ENCODE results near the gene PIMREG.

PIMREG gene

DNA sequence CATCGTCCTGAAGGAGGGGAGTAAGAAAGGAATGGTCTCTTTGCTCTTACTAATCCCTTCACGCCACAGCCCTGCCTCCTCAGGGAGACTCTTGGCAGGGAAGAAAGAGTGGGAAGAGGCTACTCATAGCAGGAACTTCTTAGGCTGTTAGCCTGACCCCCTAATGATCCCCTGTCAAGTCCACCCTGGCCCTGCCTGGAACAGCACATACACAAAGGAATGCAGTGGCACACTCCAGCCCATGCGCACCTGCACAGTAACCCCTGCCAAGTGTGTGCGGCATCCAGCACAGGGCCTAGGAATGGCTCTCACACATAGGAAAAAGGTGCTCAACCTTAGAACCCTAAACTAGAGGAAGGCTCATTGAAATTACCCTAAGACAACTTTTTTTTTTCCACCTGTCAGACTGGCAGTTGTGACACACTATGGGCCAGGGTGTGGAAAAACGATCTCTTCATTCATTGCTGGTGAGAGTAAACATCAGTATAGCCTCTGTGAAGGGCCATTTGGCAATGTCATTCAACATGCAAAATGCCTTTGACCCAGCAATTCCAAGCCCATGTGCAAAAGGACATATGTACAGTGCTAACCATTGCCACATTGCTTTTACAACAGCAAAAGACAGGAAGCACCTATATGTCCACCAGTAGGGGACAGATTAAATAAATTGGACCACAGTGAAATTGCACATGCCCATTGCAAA, 50.1 kb downstream of the PIMREG start:
- no peak overlapping the region for H3K4me3 ChIP-seq (ENCODE audit: low read depth, low read length)
- no peak for DNase-seq (ENCODE audit: low read depth)

DNA sequence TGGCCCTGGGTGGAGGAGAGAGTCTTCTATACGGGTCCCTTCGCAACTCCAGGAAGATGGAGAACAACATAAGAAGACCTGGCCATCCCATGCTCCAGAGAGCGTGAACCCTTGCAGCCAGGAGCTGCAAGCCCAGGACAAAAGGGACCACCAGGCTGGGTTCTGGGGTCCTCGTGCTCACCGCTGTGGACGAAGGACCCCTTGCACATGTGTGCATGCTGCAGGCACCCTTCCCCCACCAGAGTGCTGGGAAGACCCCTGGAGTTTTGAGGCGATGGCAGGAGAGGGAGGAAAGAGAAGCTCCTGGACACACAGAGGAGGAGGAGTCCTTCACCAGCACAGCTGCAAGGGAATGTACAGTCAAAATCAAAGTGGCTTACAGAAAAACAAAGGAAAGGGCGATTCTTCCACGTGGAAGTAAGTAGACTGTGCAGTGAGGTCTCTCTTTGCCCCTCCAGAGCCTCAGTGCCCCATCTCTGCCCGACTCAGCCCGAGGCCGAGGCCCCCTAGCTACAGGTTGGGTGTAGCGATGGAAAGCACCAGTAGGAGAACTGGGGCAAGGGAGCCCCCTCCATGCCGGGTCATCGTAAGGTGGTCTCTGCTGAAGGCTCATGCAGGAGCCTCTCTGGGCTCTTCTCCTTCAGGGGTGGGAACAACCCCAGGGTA, 51.3 kb downstream of the PIMREG start:
- DNase-seq (ENCODE audit: low read depth) = no peak
- H3K4me3 ChIP-seq (ENCODE audit: low read depth, low read length) = no peak overlapping the region

DNA sequence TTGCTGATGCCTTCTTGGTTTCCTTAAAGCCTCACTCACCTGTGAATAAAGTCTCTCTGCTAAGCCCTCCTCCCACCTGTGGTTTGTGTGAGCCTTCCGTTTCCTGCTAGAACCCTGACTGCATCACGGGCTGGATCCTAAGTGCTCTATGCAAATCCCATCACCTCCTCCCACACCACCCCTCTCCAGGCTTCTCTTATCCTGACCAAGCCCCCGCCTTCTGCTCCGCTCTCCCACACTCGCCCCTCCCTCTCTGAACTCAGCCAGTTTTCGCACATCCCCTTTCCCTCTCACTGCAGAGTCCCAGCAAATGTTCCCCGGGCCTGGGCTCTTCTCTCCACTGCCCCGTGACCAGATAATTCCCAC, 51.8 kb downstream of the PIMREG start:
- no peak for DNase-seq (ENCODE audit: low read depth)
- no peak overlapping the region for H3K4me3 ChIP-seq (ENCODE audit: low read depth, low read length)

- no peak overlapping the region for H3K4me3 ChIP-seq (ENCODE audit: low read depth, low read length)
Observed at GRCh38 chr17:6496640-6497441, 52.6 kb downstream of the PIMREG start.

GRCh38 chr17:6497496-6498221, 53.4 kb downstream of the PIMREG start:
- H3K4me3 ChIP-seq (ENCODE audit: low read depth, low read length) = no peak overlapping the region
- no peak for DNase-seq (ENCODE audit: low read depth)

More at GRCh38 chr17:6496640-6497441, 52.6 kb downstream of the PIMREG start:
- DNase-seq (ENCODE audit: low read depth) = no peak

GRCh38 chr17:6498356-6498755, 54.1 kb downstream of the PIMREG start:
- no peak for DNase-seq (ENCODE audit: low read depth)
- no peak overlapping the region for H3K4me3 ChIP-seq (ENCODE audit: low read depth, low read length)

GRCh38 chr17:6498901-6499540, 54.8 kb downstream of the PIMREG start:
- no peak overlapping the region for H3K4me3 ChIP-seq (ENCODE audit: low read depth, low read length)
- no peak for DNase-seq (ENCODE audit: low read depth)

Measured in skeletal muscle cell (primary cell).